Left forelimb (tissue), 1 donor: Measurements from ENCODE around the gene CDH24.
A peak's percentile ranks its signal among the peaks of the same experiment; 100 is the strongest.

ENCODE experiments used
- DNase-seq: peaks from one replicate; pipeline ENCODE4 v3.0.0-alpha.2; 2018; ENCODE audit warnings: low spot score

Gene CDH24

DNA sequence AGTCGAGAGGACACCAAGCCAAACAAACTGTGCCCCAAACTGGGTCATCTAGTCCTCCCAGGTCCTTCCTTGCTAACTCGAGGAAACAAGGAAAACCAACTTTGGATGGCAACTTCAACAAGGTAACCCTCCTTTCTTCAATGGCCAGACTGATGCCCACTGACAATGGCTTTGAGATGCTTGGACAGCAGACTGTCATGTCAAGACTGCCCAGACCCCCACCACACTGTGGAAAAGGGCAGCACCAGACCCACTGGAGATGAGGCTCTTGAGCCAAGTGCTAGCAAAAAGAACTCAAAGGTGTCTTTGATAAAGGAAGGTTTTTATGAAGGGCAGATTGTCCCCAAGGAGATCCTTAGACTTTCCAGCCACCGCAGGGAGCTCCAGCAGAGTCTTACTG is 9.0 kb upstream of the CDH24 start:
- DNase-seq = no peak

DNA sequence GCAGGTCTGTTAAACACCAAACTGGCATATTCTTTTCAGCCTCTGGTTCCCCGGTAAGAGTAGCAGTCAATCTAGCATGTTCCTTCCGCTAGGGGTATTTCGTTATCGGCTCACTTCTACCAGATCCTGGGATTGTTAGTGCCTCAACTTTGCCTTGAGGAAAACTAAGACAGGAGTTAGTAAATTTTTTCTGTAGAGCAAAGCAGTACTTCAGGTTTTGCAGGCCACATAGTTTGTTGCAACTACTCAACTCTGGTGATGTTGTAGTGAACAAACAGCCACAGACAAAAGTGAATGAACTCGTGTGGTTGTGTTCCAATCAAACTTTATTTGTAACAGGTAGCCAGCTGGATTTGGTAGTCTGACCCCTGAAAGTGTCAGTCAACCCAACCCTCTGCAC is 6.3 kb upstream of the CDH24 start:
- no peak for DNase-seq

DNA sequence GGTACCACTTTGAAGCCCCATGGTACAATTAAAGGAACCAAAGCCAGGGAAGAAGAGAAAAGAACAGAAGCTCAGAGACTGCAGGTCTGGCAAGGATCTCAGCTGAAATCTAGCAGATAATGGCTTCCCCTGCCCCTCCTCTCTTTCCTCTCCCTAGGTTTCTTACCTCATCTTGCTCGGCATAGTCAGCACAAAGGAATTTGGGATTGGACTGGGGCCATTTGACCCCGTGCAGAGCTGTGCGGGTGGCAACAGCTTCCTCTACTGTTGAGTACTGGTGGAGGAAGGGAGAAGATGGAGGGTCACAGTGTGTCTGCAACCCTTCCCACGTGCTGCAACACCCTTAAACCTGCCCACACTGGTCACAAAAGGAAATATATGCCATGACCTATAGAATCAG is 4.7 kb upstream of the CDH24 start:
- DNase-seq = no peak

DNA sequence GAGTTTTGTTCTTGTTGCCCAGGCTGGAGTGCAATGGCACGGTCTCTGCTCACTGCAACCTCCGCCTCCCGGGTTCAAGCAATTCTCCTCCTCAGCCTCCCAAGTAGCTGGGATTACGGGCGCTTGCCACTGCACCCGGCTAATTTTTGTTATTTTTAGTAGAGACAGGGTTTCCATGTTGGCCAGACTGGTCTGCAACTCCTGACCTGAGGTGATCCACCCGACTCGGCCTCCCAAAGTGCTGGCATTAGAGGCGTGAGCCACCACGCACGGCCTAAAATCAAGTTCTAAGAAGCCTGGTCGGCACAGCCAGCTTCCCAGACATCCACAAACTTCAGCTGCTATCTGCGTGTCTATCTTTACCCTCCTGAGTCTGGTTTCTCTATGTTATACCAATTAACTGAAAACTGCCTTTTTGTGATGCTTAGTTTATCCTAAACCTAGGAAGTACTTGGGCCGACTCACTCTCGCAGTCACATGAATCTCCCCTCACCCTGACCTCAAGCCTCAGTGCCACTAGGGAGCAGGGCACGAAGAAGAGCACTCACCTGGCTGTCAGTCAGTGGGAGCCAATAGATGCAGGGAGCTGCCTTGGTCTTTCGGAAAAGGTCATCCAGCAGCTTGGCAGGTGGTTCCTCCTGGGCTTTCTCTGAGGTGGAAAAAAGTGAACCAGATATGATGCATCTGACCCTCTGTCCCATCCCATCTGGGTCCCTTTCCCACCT is 3.4 kb upstream of the CDH24 start:
- no peak for DNase-seq

DNA sequence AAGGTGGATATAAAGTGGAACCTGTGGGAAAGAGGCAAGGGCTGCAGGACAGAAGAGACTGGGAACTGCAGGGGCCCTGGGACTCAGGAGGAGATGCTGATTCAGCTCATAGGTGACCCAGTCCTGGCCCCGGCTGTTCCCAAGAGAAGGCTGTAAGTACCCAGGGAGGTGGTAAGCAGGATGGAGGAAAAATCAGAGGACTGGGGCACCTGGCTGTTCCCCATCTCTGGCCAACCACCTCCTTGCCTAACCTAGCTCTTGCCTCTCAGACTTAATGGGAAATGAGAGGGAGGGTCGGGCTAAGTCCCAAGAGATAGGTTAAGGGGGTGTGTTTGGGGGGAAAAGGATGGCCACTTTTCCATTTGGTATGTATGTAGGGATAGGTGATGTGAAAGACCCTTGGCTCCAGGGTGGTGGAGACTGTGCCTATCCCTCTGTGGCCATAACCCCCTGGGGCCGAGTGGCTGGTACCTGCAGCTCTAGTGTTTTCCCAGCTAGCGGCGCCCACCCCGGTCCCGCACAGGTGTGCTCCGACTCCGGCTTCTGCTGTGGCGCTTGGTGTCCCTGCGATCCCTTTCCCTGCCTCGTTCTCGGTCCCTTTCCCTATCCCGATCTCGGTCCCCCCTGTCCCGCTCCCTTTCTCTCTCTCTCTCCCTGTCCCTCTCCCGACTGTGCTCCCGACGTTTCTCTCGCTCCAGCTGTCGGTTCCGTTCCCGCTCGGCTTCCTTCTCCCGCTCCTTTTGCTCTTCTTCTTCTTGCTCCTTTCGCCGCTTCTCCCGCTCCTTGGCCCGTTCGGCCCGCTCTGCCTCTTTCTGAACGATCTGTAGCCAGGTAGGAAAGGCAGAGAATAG is 1.6 kb upstream of the CDH24 start:
- DNase-seq = no peak

DNA sequence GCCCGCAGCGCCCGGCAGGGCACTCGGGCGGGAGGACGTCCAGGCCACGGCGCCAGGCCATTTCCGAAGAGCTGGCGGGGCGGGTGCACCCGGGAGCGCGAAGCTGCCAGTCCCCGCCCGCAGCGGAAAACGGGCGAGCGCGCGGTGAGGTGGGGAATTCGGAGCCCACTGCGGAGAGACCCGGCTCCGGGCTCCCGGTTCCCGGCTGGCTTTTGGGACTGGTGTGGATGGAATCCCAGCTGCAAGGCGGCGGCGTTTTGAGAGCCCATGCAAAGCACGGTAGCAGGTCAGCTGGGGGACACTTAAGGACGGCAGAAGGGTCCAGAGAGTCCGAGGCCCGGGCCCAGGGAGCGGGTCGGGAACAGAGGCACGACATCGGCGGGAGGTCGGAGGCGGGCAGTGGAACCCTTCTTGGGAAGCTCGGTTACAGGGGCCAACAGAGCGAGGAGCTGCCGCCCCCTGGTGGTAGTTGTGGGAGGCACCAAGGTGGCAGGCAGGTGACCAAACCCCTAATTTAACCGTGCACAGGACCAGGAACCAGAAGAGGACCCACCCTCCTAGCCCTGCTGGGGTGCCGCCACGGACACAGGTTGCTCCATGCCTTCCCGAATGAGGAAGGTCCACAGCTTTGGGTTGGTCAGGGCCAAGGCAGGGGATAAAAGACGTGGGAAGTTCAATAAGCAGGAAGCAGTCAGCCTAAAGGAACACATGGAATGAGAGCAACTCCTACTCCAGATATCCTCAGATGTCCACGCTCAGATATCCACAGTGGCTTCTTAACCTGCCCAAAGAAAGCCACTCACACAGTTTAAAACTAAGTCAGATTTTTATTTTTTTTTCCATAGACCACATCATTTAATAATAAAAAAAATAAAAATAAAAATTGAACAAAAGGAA is 685 bp upstream of the CDH24 start:
- peak; percentile 93 for DNase-seq

DNA sequence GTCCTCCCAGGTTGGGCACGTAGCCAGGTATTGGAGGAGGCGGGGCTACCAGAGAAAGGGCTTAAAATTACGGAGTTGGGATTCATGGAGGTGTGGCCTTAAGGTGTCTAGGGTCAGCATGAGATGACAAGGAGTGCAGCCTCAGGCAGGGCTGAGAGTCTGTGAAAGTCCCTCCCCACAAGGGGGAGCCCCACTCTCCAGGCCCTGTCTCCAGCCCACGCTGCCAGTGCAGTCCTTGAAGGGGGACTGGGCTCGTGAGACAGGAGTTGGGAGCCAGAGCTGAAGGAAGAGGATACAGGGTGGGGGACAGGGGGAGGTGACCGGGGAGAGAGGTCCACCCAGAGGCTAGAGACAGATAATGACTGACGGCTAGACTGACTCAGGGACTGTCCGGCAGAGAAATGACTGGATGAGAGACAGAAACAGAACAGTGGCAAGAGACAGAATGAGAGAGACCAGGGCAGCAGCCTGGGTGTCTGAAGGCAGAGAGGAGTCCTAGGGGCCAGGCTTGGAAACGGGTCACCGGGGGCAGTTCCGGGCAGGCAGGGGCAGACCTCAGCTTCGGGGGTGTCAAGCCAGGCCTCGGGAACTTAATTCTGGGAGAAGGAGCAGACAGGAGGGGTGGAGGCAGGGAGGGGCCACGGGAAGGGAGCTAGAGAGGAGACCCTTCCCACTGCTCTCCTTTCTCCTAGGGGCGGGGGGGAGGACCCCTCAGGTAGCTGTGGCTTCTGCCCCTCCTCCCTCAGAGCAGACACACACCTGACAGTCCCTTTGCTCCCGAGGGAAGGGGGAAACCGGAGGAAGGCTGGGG is 970 bp downstream of the CDH24 start:
- DNase-seq = no peak

DNA sequence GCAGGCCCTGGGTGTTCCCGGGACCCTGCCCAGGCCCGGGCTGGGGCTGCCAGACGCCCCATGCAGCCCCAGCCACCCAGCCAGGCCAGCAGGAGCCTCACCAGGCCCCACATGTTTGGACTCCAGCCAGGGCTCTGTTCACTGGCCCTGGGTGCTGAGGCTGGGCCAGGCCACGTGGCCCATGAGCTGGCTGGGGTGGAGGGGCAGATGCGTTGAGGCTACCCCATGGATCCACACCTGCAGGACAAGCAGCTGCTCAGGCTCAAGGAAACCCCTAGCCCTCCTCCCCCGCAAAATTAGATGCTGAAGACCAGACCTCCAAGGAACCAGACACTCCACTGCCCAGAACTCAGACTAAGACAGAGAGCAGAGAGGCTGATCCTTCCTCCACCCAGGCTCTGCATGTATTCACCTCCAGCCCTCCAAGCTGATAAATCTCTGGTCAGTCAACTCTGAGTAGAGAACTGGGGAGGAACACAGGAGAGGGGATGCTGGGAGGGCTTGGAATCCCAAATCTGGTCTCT is 1.6 kb downstream of the CDH24 start:
- DNase-seq = no peak

DNA sequence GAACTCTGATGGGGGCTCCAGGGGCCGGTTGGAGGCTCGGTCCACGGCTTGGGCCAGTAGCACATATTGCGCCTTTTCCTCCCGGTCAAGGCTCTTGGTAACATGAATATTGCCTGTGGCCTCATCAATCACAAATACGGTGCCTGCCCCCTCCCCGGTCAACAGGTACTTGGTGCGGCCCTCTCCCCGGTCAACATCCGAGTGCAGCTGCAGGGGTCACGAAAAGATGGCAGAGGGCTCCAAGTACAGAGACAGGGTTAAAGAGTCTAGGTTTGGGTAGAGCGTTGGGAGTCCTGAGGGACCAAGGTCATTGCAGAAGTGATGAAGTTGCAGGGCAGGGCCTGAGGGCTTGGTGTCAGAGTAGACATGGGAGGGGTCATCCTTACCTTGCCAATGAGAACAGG is 2.2 kb downstream of the CDH24 start:
- DNase-seq = no peak

DNA sequence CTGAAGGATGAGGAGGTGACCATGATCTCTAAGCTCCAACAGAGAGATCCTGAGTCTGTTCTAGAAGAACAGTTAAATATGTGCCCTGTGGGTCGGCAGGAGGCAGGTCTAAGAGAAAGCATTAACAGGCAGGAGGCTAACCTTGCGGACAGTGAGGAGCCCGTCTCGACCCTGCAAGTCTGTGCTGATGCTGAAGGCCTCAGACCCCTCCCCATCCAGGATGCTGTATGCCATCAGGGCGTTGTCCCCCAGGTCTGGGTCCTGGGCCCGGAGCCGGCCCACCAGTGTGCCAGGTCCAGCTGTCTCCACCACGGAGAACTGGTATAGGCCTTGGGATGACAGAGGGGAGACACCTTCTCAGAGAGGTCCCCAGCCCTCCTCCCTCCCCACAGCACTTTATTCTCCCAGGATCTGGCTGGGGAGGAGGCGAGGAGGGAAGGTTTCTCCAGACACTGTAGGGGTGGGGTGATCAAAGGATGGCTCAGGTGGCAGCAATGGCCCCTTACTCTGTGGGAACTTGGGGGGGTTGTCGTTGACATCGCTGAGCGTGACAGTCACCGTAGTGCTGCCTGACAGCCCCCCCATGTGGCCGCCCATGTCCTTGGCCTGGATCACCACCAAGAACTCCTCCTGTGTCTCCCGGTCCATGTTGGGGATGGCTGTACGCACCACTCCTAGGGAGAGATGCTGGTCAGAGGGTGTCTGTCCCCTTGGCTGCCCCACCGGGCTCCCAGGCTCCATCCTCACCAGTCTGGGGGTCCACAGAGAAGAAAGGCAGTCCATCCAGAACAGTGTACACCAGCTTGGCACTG is 3.1 kb downstream of the CDH24 start:
- no peak for DNase-seq

DNA sequence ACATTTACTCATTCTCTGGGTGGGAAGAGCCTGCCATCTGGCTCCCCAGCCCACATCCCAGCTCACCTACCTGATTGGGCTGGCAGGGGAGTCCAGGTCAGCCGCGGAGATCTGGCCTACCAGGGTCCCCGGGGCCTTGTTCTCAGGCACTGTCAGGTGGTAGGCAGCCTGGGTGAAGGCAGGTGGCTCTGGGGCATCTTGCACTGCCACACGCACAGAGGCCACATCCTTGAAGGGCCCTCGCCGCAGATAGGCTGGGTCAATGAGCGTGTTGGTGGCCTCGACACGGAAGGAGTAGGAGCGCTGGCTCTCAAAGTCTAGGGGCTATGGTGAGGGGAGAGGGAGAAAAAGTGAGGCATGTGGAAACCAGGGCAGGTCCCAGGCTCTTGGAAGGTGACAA is 3.9 kb downstream of the CDH24 start:
- no peak for DNase-seq

DNA sequence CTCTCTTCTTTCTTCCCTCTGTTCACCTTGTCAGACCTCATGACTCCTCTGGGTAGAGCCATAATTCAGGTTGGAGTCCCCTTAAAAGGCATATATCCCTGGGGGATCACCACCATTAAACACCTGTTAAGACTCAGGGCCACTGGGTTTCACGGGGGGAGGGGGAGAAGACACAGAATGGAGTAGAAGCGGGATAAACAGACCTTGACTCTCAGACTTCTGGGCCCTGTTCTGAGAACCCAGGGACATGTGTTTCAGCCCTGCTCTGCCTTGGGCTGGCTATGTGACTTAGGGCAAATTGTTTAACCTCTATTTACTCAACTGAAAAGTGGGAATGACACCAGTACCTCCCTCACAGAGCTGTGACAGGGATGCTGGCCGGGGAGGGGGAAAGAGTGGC is 4.6 kb downstream of the CDH24 start:
- DNase-seq = no peak

DNA sequence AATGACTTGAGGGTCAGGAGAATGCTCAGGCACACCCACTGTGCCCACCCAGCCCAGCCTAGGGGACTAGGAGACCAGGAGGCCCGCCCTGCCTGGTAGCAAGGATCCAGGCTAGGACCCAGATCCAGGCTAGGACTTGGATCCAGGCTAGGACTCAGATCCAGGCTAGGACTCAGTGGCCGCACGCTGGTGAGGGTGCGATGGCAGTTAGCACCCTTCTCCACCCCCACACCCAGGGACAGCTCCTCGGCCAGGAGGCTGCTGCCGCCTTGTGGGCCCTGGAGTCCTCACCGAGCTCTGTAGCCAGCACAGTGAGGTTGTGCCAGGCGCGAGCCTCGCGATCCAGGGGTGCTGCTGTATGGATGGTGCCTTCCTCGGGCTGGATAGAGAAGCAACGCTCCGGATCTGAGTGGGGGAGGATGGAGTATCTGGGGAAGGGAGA is 5.1 kb downstream of the CDH24 start:
- DNase-seq = no peak

DNA sequence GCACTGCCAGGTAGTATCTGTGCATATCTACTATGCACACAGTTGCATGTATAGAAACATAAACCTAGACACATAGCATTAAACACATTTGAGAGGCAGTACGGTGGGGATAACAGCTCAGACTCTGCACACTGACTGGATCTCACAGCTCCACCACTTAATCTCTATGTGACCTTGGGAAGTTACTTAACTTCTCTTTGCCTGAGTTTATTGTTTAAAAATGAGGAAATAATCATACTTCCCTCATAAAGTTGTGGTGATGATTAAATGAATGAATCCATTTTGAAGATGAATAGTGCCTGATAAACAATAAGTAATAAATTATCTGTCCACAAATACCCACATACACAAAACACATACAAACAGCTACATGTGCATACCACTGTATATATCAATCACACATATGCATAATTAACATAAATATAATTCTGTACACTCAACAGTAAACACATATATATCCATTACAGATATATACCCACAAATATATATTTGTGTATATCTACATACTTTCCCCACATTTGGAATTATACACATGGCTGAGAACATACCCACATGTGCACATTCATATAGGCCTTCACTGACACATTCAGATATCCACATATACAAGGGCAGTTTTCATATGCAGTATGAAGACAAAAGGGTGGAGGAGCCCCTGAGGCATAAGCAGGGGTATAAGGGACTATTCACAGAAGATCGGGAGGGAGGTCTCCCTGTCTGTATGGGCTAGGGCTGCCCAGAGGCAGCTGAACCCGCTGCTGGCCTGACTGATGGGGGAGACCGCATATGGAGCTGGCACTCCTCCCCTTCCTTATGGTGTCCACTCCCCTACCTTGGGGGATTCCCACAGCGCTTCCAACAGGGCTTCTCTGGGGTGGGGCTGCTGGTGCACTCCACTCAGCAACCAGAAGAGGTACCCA is 5.9 kb downstream of the CDH24 start:
- no peak for DNase-seq

DNA sequence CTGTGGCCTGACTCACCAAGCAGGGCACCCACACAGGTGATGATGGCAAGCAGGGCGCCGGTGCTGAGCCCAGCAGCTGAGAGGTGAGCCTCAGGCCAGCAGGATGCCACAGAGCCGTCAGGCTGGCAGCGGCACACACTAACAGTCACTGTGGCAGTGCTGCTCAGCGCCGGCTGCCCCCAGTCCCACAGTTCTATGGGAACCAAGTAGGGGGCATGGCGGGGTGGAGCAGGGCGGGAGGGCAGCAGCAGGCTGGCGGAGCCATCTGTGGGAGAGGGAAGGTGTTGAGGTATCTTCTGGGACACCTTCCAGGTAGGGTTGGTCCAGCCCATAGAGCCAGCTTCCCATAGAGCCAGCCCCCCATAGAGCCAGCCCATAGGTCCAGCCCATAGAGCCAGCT is 8.3 kb downstream of the CDH24 start:
- no peak for DNase-seq

DNA sequence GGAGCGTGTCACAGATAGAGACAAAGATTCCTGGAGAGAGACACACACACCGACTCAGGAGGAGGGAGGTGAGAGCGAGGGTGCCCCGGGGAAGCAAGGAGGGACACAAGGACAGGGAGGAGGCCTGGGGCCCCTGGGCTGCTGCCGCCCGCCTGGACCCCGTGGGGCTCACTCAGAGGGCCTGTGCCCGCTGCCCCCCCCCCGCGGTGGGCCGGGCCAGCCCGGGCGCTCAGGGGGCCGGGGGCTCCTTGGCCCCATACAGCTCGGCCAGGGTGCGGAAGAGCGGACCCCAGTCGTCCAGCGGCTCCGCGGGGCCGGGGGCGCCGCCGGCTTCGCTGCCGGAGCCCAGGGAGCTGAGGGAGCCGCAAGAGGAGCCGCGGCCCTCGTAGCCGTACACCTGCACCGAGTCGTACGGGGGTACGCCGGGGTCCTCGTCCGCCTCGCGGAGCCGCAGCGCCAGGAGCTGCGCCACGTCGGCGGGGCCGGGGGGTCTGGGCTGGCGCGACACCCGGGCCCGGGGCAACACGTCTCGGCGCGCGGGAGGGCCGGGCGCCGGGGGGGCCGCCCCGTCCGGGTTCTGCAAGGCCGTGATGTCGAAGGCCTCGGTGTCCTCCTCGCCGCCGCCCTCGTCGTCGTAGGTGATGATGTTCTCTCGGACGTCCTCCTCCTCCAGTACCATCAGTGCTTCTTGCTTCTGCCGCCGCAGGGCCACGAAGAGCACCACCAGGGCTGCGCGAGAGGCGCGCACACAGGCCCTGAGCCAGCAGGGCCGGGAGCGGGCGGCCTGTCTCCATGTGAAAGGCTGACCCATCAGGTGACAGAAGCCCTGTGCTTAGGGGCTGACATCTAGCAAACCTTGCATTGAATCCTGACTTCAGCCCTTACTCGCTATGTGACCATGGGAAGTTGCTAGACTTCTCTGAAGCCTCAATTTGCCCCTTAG is 9.3 kb downstream of the CDH24 start:
- no peak for DNase-seq

DNA sequence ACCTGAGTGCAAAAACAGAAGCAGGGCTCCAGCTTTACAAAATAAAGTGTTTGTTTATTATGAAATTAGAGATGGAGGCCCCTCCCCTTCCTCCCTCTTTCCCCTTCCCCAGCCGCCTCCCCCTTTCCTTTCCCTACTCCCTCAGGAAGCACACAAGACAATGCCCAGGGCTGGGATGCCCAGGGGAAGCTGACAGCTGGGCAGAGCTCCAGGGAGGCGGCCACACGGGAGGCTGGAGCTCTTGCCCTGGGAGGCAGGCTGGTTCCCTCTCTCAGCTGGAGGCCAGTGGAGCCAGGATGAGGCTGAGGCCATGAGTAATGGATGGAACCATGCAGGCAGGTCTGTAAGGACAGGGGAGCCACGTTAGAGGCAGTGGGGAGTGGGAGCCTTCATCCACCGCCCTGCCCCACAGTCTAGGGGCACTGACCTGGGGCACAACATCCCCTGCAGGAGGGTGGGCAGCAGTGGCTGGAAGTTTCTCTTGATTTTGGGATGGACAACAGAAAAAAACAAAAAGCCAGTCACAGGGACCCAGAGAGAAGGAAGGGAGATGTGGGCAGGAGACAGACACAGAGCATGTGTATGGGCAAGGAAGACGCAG is 10.2 kb downstream of the CDH24 start:
- no peak for DNase-seq
